Skeletal muscle cell (primary cell): Measurements from ENCODE around the gene TRDN.
"Not testable (repeated sequence)": the region's sequence is repeated elsewhere in the genome, so short reads cannot be mapped to it uniquely, and the experiment has no call there.

Experiments used
- DNase-seq: peaks from one replicate; pipeline ENCODE4 v3.0.0-alpha.2; 2010; ENCODE audit warnings: low read depth
- H3K4me3 ChIP-seq: 2 replicates; pipeline ENCODE4 v1.5.1; 2011; ENCODE audit warnings: low read depth, mild to moderate bottlenecking, control low read depth, low read length, moderate library complexity

TRDN gene

GRCh38 chr6:123343836-123344235 is 292.9 kb downstream of the TRDN start:
- no peak overlapping the region for H3K4me3 ChIP-seq
- DNase-seq: no peak

- H3K4me3 ChIP-seq: no peak overlapping the region
- DNase-seq: no peak
Observed at GRCh38 chr6:123338394-123338793, 298.4 kb downstream of the TRDN start.

- DNase-seq: no peak
Observed at GRCh38 chr6:123333000-123333756, 303.6 kb downstream of the TRDN start.

GRCh38 chr6:123332070-123332469 is 304.7 kb downstream of the TRDN start:
- no peak for DNase-seq

More at GRCh38 chr6:123333000-123333756, 303.6 kb downstream of the TRDN start:
- no peak overlapping the region for H3K4me3 ChIP-seq

GRCh38 chr6:123329337-123329736 is 307.4 kb downstream of the TRDN start:
- DNase-seq: no peak
- no peak overlapping the region for H3K4me3 ChIP-seq

More at GRCh38 chr6:123332070-123332469, 304.7 kb downstream of the TRDN start:
- H3K4me3 ChIP-seq: no peak overlapping the region

- H3K4me3 ChIP-seq: no peak overlapping the region
- peak; percentile 25 for DNase-seq
Observed at GRCh38 chr6:123323452-123324329, 313.1 kb downstream of the TRDN start.

- DNase-seq: no peak
- no peak overlapping the region for H3K4me3 ChIP-seq
Observed at GRCh38 chr6:123321020-123321419, 315.7 kb downstream of the TRDN start.

- no peak overlapping the region for H3K4me3 ChIP-seq
- no peak for DNase-seq
Observed at GRCh38 chr6:123316733-123317323, 319.9 kb downstream of the TRDN start.

GRCh38 chr6:123314459-123314858 is 322.3 kb downstream of the TRDN start:
- not testable (repeated sequence) for H3K4me3 ChIP-seq, DNase-seq

- DNase-seq: no peak
- H3K4me3 ChIP-seq: no peak overlapping the region
Observed at GRCh38 chr6:123309130-123309529, 327.6 kb downstream of the TRDN start.

- H3K4me3 ChIP-seq: no peak overlapping the region
- DNase-seq: no peak
Observed at GRCh38 chr6:123306334-123306733, 330.4 kb downstream of the TRDN start.

GRCh38 chr6:123295672-123296071 is 341.1 kb downstream of the TRDN start:
- no peak overlapping the region for H3K4me3 ChIP-seq
- no peak for DNase-seq

- no peak overlapping the region for H3K4me3 ChIP-seq
- DNase-seq: no peak
Observed at GRCh38 chr6:123295181-123295580, 341.6 kb downstream of the TRDN start.

- H3K4me3 ChIP-seq: no peak overlapping the region
- DNase-seq: no peak
Observed at GRCh38 chr6:123288649-123289048, 348.1 kb downstream of the TRDN start.

- H3K4me3 ChIP-seq: no peak overlapping the region
- DNase-seq: no peak
Observed at GRCh38 chr6:123276546-123276980, 360.2 kb downstream of the TRDN start.

GRCh38 chr6:123263981-123264380 is 372.8 kb downstream of the TRDN start:
- H3K4me3 ChIP-seq: no peak overlapping the region
- no peak for DNase-seq

- no peak for DNase-seq
- no peak overlapping the region for H3K4me3 ChIP-seq
Observed at GRCh38 chr6:123240626-123241025, 396.1 kb downstream of the TRDN start.

GRCh38 chr6:123233336-123233735 is 403.4 kb downstream of the TRDN start:
- no peak for DNase-seq
- H3K4me3 ChIP-seq: no peak overlapping the region

GRCh38 chr6:123227789-123228188 is 409.0 kb downstream of the TRDN start:
- DNase-seq, H3K4me3 ChIP-seq: not testable (repeated sequence)

GRCh38 chr6:123226398-123226797 is 410.4 kb downstream of the TRDN start:
- no peak overlapping the region for H3K4me3 ChIP-seq

More at GRCh38 chr6:123226398-123226797, 410.4 kb downstream of the TRDN start:
- no peak for DNase-seq
